H1 (cell line): Measurements from ENCODE around the gene DHRS4L2. TPM values are rescaled to one million over a fixed set of nuclear protein-coding genes. Genes with fewer than 3 reads are reported as not detected.

ENCODE experiments used
- CTCF ChIA-PET: fragments of 300-600 bp; sonication (Branson Sonifier 250); formaldehyde crosslinking; loops from one replicate; lab custom pipeline; 2021; ENCODE audit not compliant: partially characterized antibody; lab: Charles Lee
- POLR2A ChIA-PET: fragments of 300-600 bp; sonication (Branson Sonifier 250); formaldehyde crosslinking; loops from one replicate; lab custom pipeline; 2021; ENCODE audit warnings: inconsistent platforms; ENCODE audit not compliant: partially characterized antibody; lab: Charles Lee
- DNase-seq, 2 experiments: peaks; one replicate each; pipeline versions ENCODE4 v3.0.0 to v3.0.0-alpha.2; 2010 to 2022; ENCODE audit warnings: low spot score in 2 of 2, low read depth in 1 of 2, mixed read lengths in 1 of 2
- FAIRE-seq: peaks from 2 replicates; lab custom pipeline; 2011; peaks lifted over from hg19 to GRCh38; lab: Jason Lieb, UNC
- H2AFZ ChIP-seq: 2 replicates; pipeline ENCODE4 v1.8.1; 2012; ENCODE audit warnings: low read length, inconsistent platforms
- H2AK5ac ChIP-seq: 2 replicates; pipeline ENCODE4 v1.6.1; 2013; ENCODE audit warnings: low read depth, low read length
- H2BK120ac ChIP-seq: replicated peaks from 2 replicates; pipeline ENCODE3; 2013; ENCODE audit warnings: low read depth, low read length, inconsistent platforms
- H2BK12ac ChIP-seq: 2 replicates; pipeline ENCODE4 v1.6.1; 2013; ENCODE audit warnings: low read depth, low read length
- H2BK15ac ChIP-seq: 2 replicates; pipeline ENCODE4 v1.6.1; 2013; ENCODE audit warnings: low read length
- H2BK20ac ChIP-seq: 2 replicates; pipeline ENCODE4 v1.6.1; 2013; ENCODE audit warnings: low read length
- H2BK5ac ChIP-seq: 2 replicates; pipeline ENCODE4 v1.6.1; 2013; ENCODE audit warnings: low read depth, low read length
- H3K14ac ChIP-seq: 2 replicates; pipeline ENCODE4 v1.6.1; 2013; ENCODE audit warnings: inconsistent platforms; ENCODE audit not compliant: insufficient read length
- H3K18ac ChIP-seq: 2 replicates; pipeline ENCODE4 v1.6.1; 2013; ENCODE audit warnings: low read length; ENCODE audit errors: extremely low read depth
- H3K23ac ChIP-seq: 2 replicates; pipeline ENCODE4 v1.6.1; 2013; ENCODE audit warnings: inconsistent platforms; ENCODE audit not compliant: insufficient read length
- H3K23me2 ChIP-seq: 2 replicates; pipeline ENCODE4 v1.6.1; 2013; ENCODE audit warnings: low read depth, low read length
- H3K27ac ChIP-seq: 2 replicates; pipeline ENCODE4 v1.6.1; 2011; ENCODE audit warnings: low read depth, low read length, inconsistent platforms
- H3K27me3 ChIP-seq, 4 experiments: replicated peaks in 1 of 4; 1 replicate in 1 of 4; 2 replicates in 3 of 4; pipeline versions ENCODE4 v1.6.1 to v1.8.1; 2011 to 2013; ENCODE audit warnings: low read length in 3 of 4, mild to moderate bottlenecking in 3 of 4, inconsistent platforms in 2 of 4, mixed read lengths in 2 of 4, moderate library complexity in 1 of 4; ENCODE audit not compliant: control insufficient read depth in 3 of 4, insufficient read depth in 3 of 4; ENCODE audit errors: extremely low read depth in 1 of 4
- H3K36me3 ChIP-seq, 4 experiments: 2 replicates each; pipeline versions ENCODE4 v1.6.1 to v1.8.1; 2011 to 2013; ENCODE audit warnings: mild to moderate bottlenecking in 4 of 4, low read length in 3 of 4, moderate library complexity in 2 of 4, control low read depth in 1 of 4, inconsistent platforms in 1 of 4; ENCODE audit not compliant: insufficient read depth in 4 of 4, control insufficient read depth in 2 of 4
- H3K4ac ChIP-seq: replicated peaks from 2 replicates; pipeline ENCODE3; 2013; ENCODE audit warnings: low read length, low read depth, mixed read lengths, inconsistent platforms; ENCODE audit not compliant: insufficient read length
- H3K4me1 ChIP-seq, 4 experiments: replicated peaks in 1 of 4; 1 replicate in 1 of 4; 2 replicates in 3 of 4; pipeline versions ENCODE4 v1.6.1 to v1.8.1; 2011 to 2013; ENCODE audit warnings: low read length in 3 of 4, inconsistent platforms in 2 of 4, mixed read lengths in 1 of 4; ENCODE audit not compliant: insufficient read depth in 4 of 4, control insufficient read depth in 3 of 4
- H3K4me2 ChIP-seq, 2 experiments: 2 replicates each; pipeline versions ENCODE4 v1.6.1 to v1.8.1; 2011 to 2013; ENCODE audit warnings: low read depth in 2 of 2, low read length in 2 of 2, control low read depth in 1 of 2, inconsistent platforms in 1 of 2, mild to moderate bottlenecking in 1 of 2; ENCODE audit not compliant: insufficient read depth in 1 of 2
- H3K4me3 ChIP-seq, 4 experiments: fragments of 200-600, 300-600 bp in 1 of 4; sonication (generic), shearing (Covaris generic), sonication (Bioruptor Twin) in 1 of 4; 2 replicates each; pipeline versions ENCODE4 v1.5.1 to v1.8.1; 2011 to 2016; ENCODE audit warnings: low read length in 4 of 4, low read depth in 3 of 4, control low read depth in 2 of 4, inconsistent platforms in 2 of 4, mild to moderate bottlenecking in 2 of 4, mixed read lengths in 1 of 4, moderate library complexity in 1 of 4; ENCODE audit not compliant: insufficient read depth in 2 of 4; ENCODE audit errors: extremely low read depth in 1 of 4
- H3K56ac ChIP-seq: replicated peaks from 2 replicates; pipeline ENCODE3; 2013; ENCODE audit warnings: low read depth, mild to moderate bottlenecking, mixed read lengths, low read length, inconsistent platforms; ENCODE audit not compliant: insufficient read length
- H3K79me1 ChIP-seq: 2 replicates; pipeline ENCODE4 v1.6.1; 2013; ENCODE audit warnings: low read depth, low read length, control low read depth
- H3K79me2 ChIP-seq, 2 experiments: 2 replicates each; pipeline versions ENCODE4 v1.6.1 to v1.8.1; 2012 to 2013; ENCODE audit warnings: low read length in 2 of 2, mild to moderate bottlenecking in 2 of 2, inconsistent platforms in 1 of 2; ENCODE audit not compliant: insufficient read depth in 2 of 2, control insufficient read depth in 1 of 2
- H3K9ac ChIP-seq, 4 experiments: replicated peaks in 1 of 4; 1 replicate in 1 of 4; 2 replicates in 3 of 4; pipeline versions ENCODE4 v1.6.1 to v1.8.1; 2011 to 2013; ENCODE audit warnings: low read depth in 3 of 4, low read length in 3 of 4, control low read depth in 2 of 4, mild to moderate bottlenecking in 2 of 4, moderate library complexity in 2 of 4, inconsistent platforms in 1 of 4; ENCODE audit errors: extremely low read depth in 1 of 4
- H3K9me3 ChIP-seq, 2 experiments: 2 replicates each; pipeline versions ENCODE4 v1.6.1 to v1.8.1; 2012 to 2013; ENCODE audit warnings: mild to moderate bottlenecking in 2 of 2, moderate library complexity in 2 of 2, control low read depth in 1 of 2, inconsistent platforms in 1 of 2, low read depth in 1 of 2, low read length in 1 of 2, mixed read lengths in 1 of 2; ENCODE audit not compliant: insufficient read depth in 2 of 2
- H4K20me1 ChIP-seq, 2 experiments: replicated peaks in 1 of 2; 2 replicates each; pipeline versions ENCODE3 to v1.8.1; 2011 to 2013; ENCODE audit warnings: inconsistent platforms in 2 of 2, low read length in 2 of 2, mild to moderate bottlenecking in 1 of 2; ENCODE audit not compliant: insufficient read depth in 2 of 2, control insufficient read depth in 1 of 2
- H4K5ac ChIP-seq: 2 replicates; pipeline ENCODE4 v1.6.1; 2013; ENCODE audit warnings: low read length, low read depth, mixed read lengths, inconsistent platforms; ENCODE audit not compliant: insufficient read length
- H4K8ac ChIP-seq: 2 replicates; pipeline ENCODE4 v1.8.0; 2013; ENCODE audit warnings: mild to moderate bottlenecking, moderate library complexity, low read length, inconsistent platforms; ENCODE audit not compliant: insufficient read depth; ENCODE audit errors: extremely low read depth
- H4K91ac ChIP-seq: replicated peaks from 2 replicates; pipeline ENCODE3; 2013; ENCODE audit warnings: low read length, mixed read lengths, inconsistent platforms; ENCODE audit not compliant: insufficient read length
- BACH1 ChIP-seq: IDR thresholded peaks from 2 replicates; pipeline ENCODE4 v1.6.1; 2012; ENCODE audit warnings: low read length, improper control_type of control experiment
- CHD1 ChIP-seq: IDR thresholded peaks from 2 replicates; pipeline ENCODE4 v1.6.1; 2012; ENCODE audit warnings: low read depth, low read length, improper control_type of control experiment
- HDAC2 ChIP-seq, 2 experiments: fragments of 300-600 bp in 1 of 2; sonication (generic) in 1 of 2; IDR thresholded peaks; 2 replicates each; pipeline ENCODE4 v1.6.1; 2011 to 2012; ENCODE audit warnings: low read depth in 2 of 2, low read length in 2 of 2, mild to moderate bottlenecking in 2 of 2, moderate library complexity in 2 of 2, borderline replicate concordance in 1 of 2, inconsistent platforms in 1 of 2
- JUN ChIP-seq: IDR thresholded peaks from 2 replicates; pipeline ENCODE4 v1.6.1; 2011; ENCODE audit warnings: low read depth, mild to moderate bottlenecking, improper control_type of control experiment, low read length
- NRF1 ChIP-seq: IDR thresholded peaks from 2 replicates; pipeline ENCODE4 v1.6.1; 2011; ENCODE audit warnings: mild to moderate bottlenecking, low read depth, low read length, improper control_type of control experiment
- POLR2A ChIP-seq, 2 experiments: IDR thresholded peaks; 1 replicate in 1 of 2; 2 replicates in 1 of 2; pipeline ENCODE4 v1.6.1; 2011; ENCODE audit warnings: low read depth in 2 of 2, low read length in 2 of 2, mild to moderate bottlenecking in 2 of 2; ENCODE audit errors: control extremely low read depth in 1 of 2
- SIX5 ChIP-seq: IDR thresholded peaks from 2 replicates; pipeline ENCODE4 v1.6.1; 2011; ENCODE audit warnings: mild to moderate bottlenecking, low read depth, low read length
- SP4 ChIP-seq: IDR thresholded peaks from 2 replicates; pipeline ENCODE4 v1.6.1; 2012; ENCODE audit warnings: low read length, inconsistent platforms
- TAF1 ChIP-seq: IDR thresholded peaks from 2 replicates; pipeline ENCODE4 v1.6.1; 2011; ENCODE audit warnings: mild to moderate bottlenecking, low read depth, low read length
- TAF7 ChIP-seq: optimal IDR thresholded peaks from 2 replicates; pipeline ENCODE3; 2011; ENCODE audit warnings: low read depth, mild to moderate bottlenecking, inconsistent platforms, low read length, moderate library complexity, borderline replicate concordance
- TBP ChIP-seq: IDR thresholded peaks from 2 replicates; pipeline ENCODE4 v1.6.1; 2011; ENCODE audit warnings: low read depth, low read length, improper control_type of control experiment
- TEAD4 ChIP-seq: IDR thresholded peaks from 2 replicates; pipeline ENCODE4 v1.6.1; 2012; ENCODE audit warnings: low read depth, low read length, inconsistent platforms, mixed read lengths
- YY1 ChIP-seq: IDR thresholded peaks from 2 replicates; pipeline ENCODE4 v1.6.1; 2011; ENCODE audit warnings: low read depth, mild to moderate bottlenecking, low read length
- WGBS, 2 experiments: shearing (Covaris generic) in 1 of 2; methylation state at CpG; one replicate each; pipeline versions ENCODE4 v1.1.6 to v1.1.7; 2013 to 2015; ENCODE audit warnings: low lambda C conversion rate in 2 of 2, mixed read lengths in 2 of 2, inconsistent platforms in 1 of 2, low coverage in 1 of 2, missing lambda C conversion rate in 1 of 2; ENCODE audit not compliant: insufficient replicate concordance in 2 of 2, insufficient coverage in 1 of 2, insufficient read length in 1 of 2; ENCODE audit errors: extremely low coverage in 1 of 2, missing lambda C conversion rate in 1 of 2; 5-methylcytosine and 5-hydroxymethylcytosine counted together
- polyA plus RNA-seq, 7 experiments: library from polyadenylated mRNA; depleted of rRNA in 3 of 7; stranded (reverse) in 5 of 7; unstranded in 2 of 7; fragments of >200 nt in 5 of 7; fragments of 200-250 nt in 2 of 7; gene quantifications; 1 replicate in 5 of 7; 2 replicates in 1 of 7; 4 replicates in 1 of 7; pipeline versions ENCODE4 v1.2.1 to v1.2.3, GENCODE V29; 2011 to 2013; ENCODE audit warnings: missing spikeins in 2 of 7, mixed read lengths in 2 of 7
- total RNA-seq: library from RNA; stranded (reverse); fragmentation: NEBNext Ultra II Directional; extraction: Animal tissue kit (Norgen Biotek cat#: 25700); gene quantifications from 2 replicates; pipeline ENCODE4 v1.2.1, GENCODE V29; 2021
- TF ChIP-seq, protein P1 (sequence below): IDR thresholded peaks from 2 replicates; pipeline ENCODE4 v1.6.1; 2012; ENCODE audit warnings: inconsistent platforms
- TF ChIP-seq, protein P2 (sequence below): IDR thresholded peaks from 2 replicates; pipeline ENCODE4 v1.6.1; 2011; ENCODE audit warnings: low read depth, mild to moderate bottlenecking, low read length; ENCODE audit not compliant: insufficient read depth

DHRS4L2 gene
- total and polyA plus RNA-seq, 2 of the 8 experiments (the other 6 are each of a cell fraction or from before 2014, with no cell fraction given), result 12.3 to 15.4 TPM

DNA sequence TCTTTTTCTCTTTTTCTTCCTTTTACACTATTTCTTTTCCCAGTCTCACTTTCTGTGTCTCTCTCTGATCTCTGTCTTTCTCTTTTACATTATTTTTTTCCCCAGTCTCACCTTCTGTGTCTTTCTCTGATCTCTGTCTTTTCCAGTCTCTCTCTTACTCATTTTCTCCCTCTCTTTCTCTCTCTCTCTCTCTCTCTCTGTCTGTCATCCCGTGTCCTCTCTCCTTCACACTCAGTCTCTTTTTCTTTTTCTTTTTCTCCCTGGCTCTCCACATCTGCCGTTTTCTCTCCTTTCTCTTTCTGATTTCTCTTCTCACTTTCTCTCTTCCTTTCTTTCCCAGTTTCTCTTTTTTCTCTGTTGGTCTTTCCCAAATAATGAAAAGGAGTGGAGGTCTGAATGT, 22.3 kb downstream of the DHRS4L2 start:
- Histone ChIP-seq H3K9ac (no peak overlapping the region), H3K18ac (no peak overlapping the region), H3K27me3 (no peaks in the 10 kb centered on the region), H3K4me1 (peaks cover 0 to 5% (median under 1%) of the 10 kb centered on the region in 4 experiments; a peak in 3 of 7 replicates), H2BK12ac (no peak overlapping the region), H3K9me3 (no peaks in the 10 kb centered on the region; a peak in 1 of 4 replicates), H2BK5ac (no peak overlapping the region), H3K56ac (no peak overlapping the region), H3K4me2 (no peak overlapping the region), H3K27ac (no peak overlapping the region), H4K5ac (no peak overlapping the region), H3K23me2 (no peaks in the 10 kb centered on the region; the same call in 1 of the 2 replicates), H3K4me3 (no peak overlapping the region), H4K8ac (no peak overlapping the region), H3K79me1 (no peaks in the 10 kb centered on the region), H2AFZ (no peak overlapping the region), H3K14ac (no peak overlapping the region), H3K4ac (no peak overlapping the region), H2BK15ac (no peak overlapping the region), H2BK120ac (no peak overlapping the region), H2BK20ac (no peak overlapping the region), H2AK5ac (no peak overlapping the region), H3K36me3 (no peaks in the 10 kb centered on the region), H3K23ac (no peak overlapping the region), H4K91ac (no peak overlapping the region), H3K79me2 (no peaks in the 10 kb centered on the region), H4K20me1 (no peaks in the 10 kb centered on the region)
- 78% methylated on average over 2 of the region's 2 CpGs; no CpG with 5 or more reads in 1 of the 2 experiments for WGBS, 2 experiments
- no peak for DNase-seq
- ChIA-PET POLR2A (no interaction called here), CTCF (no interaction called here)
- no peak for FAIRE-seq
- TF ChIP-seq CHD1, result no peak
- no peak for TF ChIP-seq JUN
- TF ChIP-seq TEAD4, result no peak
- no peak for TF ChIP-seq YY1
- TF ChIP-seq HDAC2 (IDR thresholded peaks at IDR 0.05; ENCODE audit: borderline replicate concordance in 1 of 2, low read depth in 2 of 2, low read length in 2 of 2), result no peak
- TF ChIP-seq, protein P1, sequence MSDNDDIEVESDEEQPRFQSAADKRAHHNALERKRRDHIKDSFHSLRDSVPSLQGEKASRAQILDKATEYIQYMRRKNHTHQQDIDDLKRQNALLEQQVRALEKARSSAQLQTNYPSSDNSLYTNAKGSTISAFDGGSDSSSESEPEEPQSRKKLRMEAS, result no peak
- TF ChIP-seq POLR2A (IDR thresholded peaks at IDR 0.05; ENCODE audit: control extremely low read depth in 1 of 2, low read depth in 2 of 2, low read length in 2 of 2), result no peak
- no peak for TF ChIP-seq TBP
- TF ChIP-seq SP4, result no peak
- TF ChIP-seq TAF1, result no peak
- no peak for TF ChIP-seq TAF7
- TF ChIP-seq, protein P2, sequence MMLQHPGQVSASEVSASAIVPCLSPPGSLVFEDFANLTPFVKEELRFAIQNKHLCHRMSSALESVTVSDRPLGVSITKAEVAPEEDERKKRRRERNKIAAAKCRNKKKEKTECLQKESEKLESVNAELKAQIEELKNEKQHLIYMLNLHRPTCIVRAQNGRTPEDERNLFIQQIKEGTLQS, result no peak
- TF ChIP-seq NRF1, result no peak
- no peak for TF ChIP-seq BACH1
- TF ChIP-seq SIX5, result no peak
